WERI-Rb-1 (cell line): ENCODE data around the gene NUMB.

Source experiments
- DNase-seq: peaks from one replicate; pipeline ENCODE4 v3.0.0-alpha.2; 2020
- H3K27ac ChIP-seq: fragments of 250-450 bp; sonication (Bioruptor Pico); 2 replicates; pipeline ENCODE4 v1.5.1; 2020; ENCODE audit warnings: mild to moderate bottlenecking, moderate library complexity
- H3K27me3 ChIP-seq: fragments of 250-450 bp; sonication (Bioruptor Pico); 2 replicates; pipeline ENCODE4 v1.5.1; 2021; ENCODE audit warnings: mild to moderate bottlenecking, low read depth, moderate library complexity; ENCODE audit not compliant: insufficient read depth, severe bottlenecking
- H3K36me3 ChIP-seq: fragments of 250-450 bp; sonication (Bioruptor Pico); 2 replicates; pipeline ENCODE4 v1.5.1; 2020; ENCODE audit warnings: mild to moderate bottlenecking, moderate library complexity
- H3K4me3 ChIP-seq: 2 replicates; pipeline ENCODE4 v1.5.1; 2011; ENCODE audit warnings: low read depth, mild to moderate bottlenecking, control low read depth, low read length
- H3K9me3 ChIP-seq: fragments of 250-450 bp; sonication (Bioruptor Pico); 2 replicates; pipeline ENCODE4 v1.5.1; 2021; ENCODE audit warnings: mild to moderate bottlenecking, moderate library complexity; ENCODE audit not compliant: severe bottlenecking
- CTCF ChIP-seq: IDR thresholded peaks from 2 replicates; pipeline ENCODE4 v1.5.1; 2011; ENCODE audit warnings: low read depth, mild to moderate bottlenecking, control low read depth, inconsistent platforms, low read length

NUMB gene

GRCh38 chr14:73277376-73277775, 181.0 kb downstream of the NUMB start:
- Histone ChIP-seq H3K27ac (no peak overlapping the region), H3K4me3 (no peak overlapping the region), H3K9me3 (no peaks in the 10 kb centered on the region), H3K36me3 (peaks cover 67% of the 10 kb centered on the region), H3K27me3 (no peaks in the 10 kb centered on the region)
- no peak for DNase-seq
- TF ChIP-seq CTCF, result no peak

GRCh38 chr14:73276836-73277235, 181.5 kb downstream of the NUMB start:
- peaks cover 62% of the 10 kb centered on the region for H3K36me3 ChIP-seq
- H3K4me3 ChIP-seq, result no peak overlapping the region
- no peak overlapping the region for H3K27ac ChIP-seq
- H3K27me3 ChIP-seq, result no peaks in the 10 kb centered on the region
- H3K9me3 ChIP-seq, result no peaks in the 10 kb centered on the region
- TF ChIP-seq CTCF, result no peak
- no peak for DNase-seq

GRCh38 chr14:73273799-73274198, 184.5 kb downstream of the NUMB start:
- H3K36me3 ChIP-seq, result peaks cover 37% of the 10 kb centered on the region
- H3K27ac ChIP-seq, result no peak overlapping the region
- no peak for TF ChIP-seq CTCF
- H3K27me3 ChIP-seq, result no peaks in the 10 kb centered on the region
- DNase-seq, result no peak
- H3K9me3 ChIP-seq, result no peaks in the 10 kb centered on the region
- H3K4me3 ChIP-seq, result no peak overlapping the region

- no peak for DNase-seq
- H3K27me3 ChIP-seq, result no peaks in the 10 kb centered on the region
Observed at GRCh38 chr14:73272393-73272792, 186.0 kb downstream of the NUMB start.

GRCh38 chr14:73269729-73270531, 188.4 kb downstream of the NUMB start:
- Histone ChIP-seq H3K27ac (no peak overlapping the region), H3K27me3 (no peaks in the 10 kb centered on the region), H3K36me3 (peaks cover 11% of the 10 kb centered on the region), H3K9me3 (no peaks in the 10 kb centered on the region), H3K4me3 (no peak overlapping the region)
- no peak for TF ChIP-seq CTCF
- no peak for DNase-seq

More at GRCh38 chr14:73272393-73272792, 186.0 kb downstream of the NUMB start:
- H3K4me3 ChIP-seq, result no peak overlapping the region
- H3K27ac ChIP-seq, result no peak overlapping the region
- TF ChIP-seq CTCF, result no peak
- no peaks in the 10 kb centered on the region for H3K9me3 ChIP-seq
- peaks cover 33% of the 10 kb centered on the region for H3K36me3 ChIP-seq

- H3K27ac ChIP-seq, result no peak overlapping the region
- no peaks in the 10 kb centered on the region for H3K27me3 ChIP-seq
- TF ChIP-seq CTCF, result no peak
Observed at GRCh38 chr14:73267474-73267873, 190.9 kb downstream of the NUMB start.

More at GRCh38 chr14:73267474-73267873, 190.9 kb downstream of the NUMB start:
- no peaks in the 10 kb centered on the region for H3K36me3 ChIP-seq
- no peaks in the 10 kb centered on the region for H3K9me3 ChIP-seq
- H3K4me3 ChIP-seq, result no peak overlapping the region
- DNase-seq, result no peak
